HG03354 (cell line): ENCODE data around the gene EPB41L4B.

Experiments used
- ATAC-seq: cut with Tn5 transposase; IDR thresholded peaks from one replicate; pipeline ENCODE4 v1.9.1; 2021; ENCODE audit warnings: mild to moderate bottlenecking; ENCODE audit not compliant: unreplicated experiment, poor library complexity, severe bottlenecking

Gene EPB41L4B

GRCh38 chr9:109274884-109275730, 45.8 kb downstream of the EPB41L4B start:
- ATAC-seq = no peak

- no peak for ATAC-seq
Observed at GRCh38 chr9:109273869-109274268, 47.0 kb downstream of the EPB41L4B start.

GRCh38 chr9:109272745-109273144, 48.1 kb downstream of the EPB41L4B start:
- no peak for ATAC-seq

GRCh38 chr9:109272045-109272444, 48.8 kb downstream of the EPB41L4B start:
- ATAC-seq = no peak

- ATAC-seq = no peak
Observed at GRCh38 chr9:109270971-109271925, 49.6 kb downstream of the EPB41L4B start.

GRCh38 chr9:109270441-109270840, 50.4 kb downstream of the EPB41L4B start:
- no peak for ATAC-seq

- no peak for ATAC-seq
Observed at GRCh38 chr9:109269839-109270238, 51.0 kb downstream of the EPB41L4B start.

- no peak for ATAC-seq
Observed at GRCh38 chr9:109269081-109269480, 51.8 kb downstream of the EPB41L4B start.

GRCh38 chr9:109267555-109267954, 53.3 kb downstream of the EPB41L4B start:
- ATAC-seq = no peak

GRCh38 chr9:109264877-109265587, 55.8 kb downstream of the EPB41L4B start:
- no peak for ATAC-seq

GRCh38 chr9:109263358-109263757, 57.5 kb downstream of the EPB41L4B start:
- ATAC-seq = no peak

GRCh38 chr9:109258481-109259302, 62.2 kb downstream of the EPB41L4B start:
- no peak for ATAC-seq

- ATAC-seq = no peak
Observed at GRCh38 chr9:109256336-109256735, 64.5 kb downstream of the EPB41L4B start.

GRCh38 chr9:109255394-109255793, 65.5 kb downstream of the EPB41L4B start:
- no peak for ATAC-seq

- ATAC-seq = no peak
Observed at GRCh38 chr9:109254317-109254716, 66.5 kb downstream of the EPB41L4B start.

- no peak for ATAC-seq
Observed at GRCh38 chr9:109253637-109254284, 67.1 kb downstream of the EPB41L4B start.

GRCh38 chr9:109253241-109253636, 67.6 kb downstream of the EPB41L4B start:
- ATAC-seq = no peak

- ATAC-seq = no peak
Observed at GRCh38 chr9:109252291-109252690, 68.6 kb downstream of the EPB41L4B start.

- ATAC-seq = no peak
Observed at GRCh38 chr9:109251776-109252106, 69.1 kb downstream of the EPB41L4B start.
